Uterus (tissue), 2 donors: ENCODE data around the gene LRTM2.

Experiments
- CTCF ChIP-seq, 4 experiments: fragments of 200-600 bp in 2 of 4; fragments of 450-650 bp in 2 of 4; sonication (generic) in 2 of 4; IDR thresholded peaks; one replicate each; pipeline ENCODE4 v1.5.1; 2016 to 2019; ENCODE audit warnings: antibody characterized with exemption in 4 of 4, mild to moderate bottlenecking in 2 of 4, moderate library complexity in 1 of 4
- POLR2A ChIP-seq, 2 donors: fragments of 450-650 bp; IDR thresholded peaks; one replicate each; pipeline ENCODE4 v1.6.1; 2016; ENCODE audit warnings: antibody characterized with exemption in 2 of 2, mild to moderate bottlenecking in 1 of 2, moderate library complexity in 1 of 2

GRCh38 chr12:1841586-1842182 lies 21.3 kb downstream of the LRTM2 start:
- TF ChIP-seq POLR2A (IDR thresholded peaks at IDR 0.05): no peak
- TF ChIP-seq CTCF (IDR thresholded peaks at IDR 0.05): no peak
